HG03066 (cell line): ENCODE data around the gene SERPINA6.
"Not testable (repeated sequence)": the region's sequence is repeated elsewhere in the genome, so short reads cannot be mapped to it uniquely, and the experiment has no call there.

Experiments
- ATAC-seq: cut with Tn5 transposase; IDR thresholded peaks from one replicate; pipeline ENCODE4 v1.9.1; 2021; ENCODE audit warnings: low read depth; ENCODE audit not compliant: unreplicated experiment

Gene SERPINA6

DNA sequence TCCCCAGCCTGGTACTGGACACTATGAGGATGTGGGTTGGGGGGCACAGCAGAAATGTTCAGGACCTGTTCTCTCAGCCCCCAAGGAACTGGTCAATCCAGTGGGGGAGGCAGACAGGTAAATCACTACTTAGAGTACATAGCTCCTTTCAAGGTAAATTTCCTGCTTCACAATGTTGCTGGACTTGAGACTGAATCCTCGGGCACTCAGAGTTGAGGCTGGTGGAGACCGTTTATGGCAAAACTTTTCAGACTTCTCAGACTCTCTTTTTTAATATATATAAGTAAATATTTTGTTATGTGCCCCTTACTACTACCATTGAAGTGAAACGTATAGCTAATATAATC is 29.6 kb downstream of the SERPINA6 start:
- ATAC-seq: no peak

- ATAC-seq: no peak
These were observed 30.1 kb downstream of the SERPINA6 start, which contains the start of gene SERPINA10 for GRCh38 chr14:94292872-94293577. TSS of gene SERPINA10 (minus strand) at chr14:94293268. CDS start at chr14:94290593, 2,675 bp downstream.

- no peak for ATAC-seq
These were observed 30.6 kb downstream of the SERPINA6 start for GRCh38 chr14:94292526-94292871.

- no peak for ATAC-seq
These were observed 31.1 kb downstream of the SERPINA6 start for GRCh38 chr14:94291906-94292525.

GRCh38 chr14:94291159-94291905 is 31.8 kb downstream of the SERPINA6 start:
- ATAC-seq: no peak

DNA sequence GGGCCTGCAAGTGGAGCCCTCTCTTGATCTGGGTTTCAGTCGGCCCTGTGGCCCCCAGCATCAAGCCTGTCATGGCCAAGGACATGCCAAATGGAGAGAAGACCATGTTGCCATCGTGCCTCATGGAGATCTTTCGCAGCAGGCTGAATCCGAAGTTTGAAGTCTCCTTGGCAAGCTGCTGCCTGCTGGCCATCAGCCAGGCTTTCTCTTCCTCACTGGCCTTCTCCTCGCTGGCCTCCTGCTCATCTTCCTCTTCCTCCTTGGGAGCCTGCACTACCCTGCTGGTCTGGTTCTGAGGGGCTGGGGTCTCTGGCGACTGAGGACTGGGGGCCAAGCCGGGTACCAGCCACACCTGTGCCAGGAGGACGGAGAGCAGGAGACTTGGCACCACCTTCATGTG is 32.9 kb downstream of the SERPINA6 start:
- ATAC-seq: no peak

- no peak for ATAC-seq
These were observed 34.3 kb downstream of the SERPINA6 start for GRCh38 chr14:94288610-94289465.

GRCh38 chr14:94285158-94285557 is 38.0 kb downstream of the SERPINA6 start:
- no peak for ATAC-seq

- ATAC-seq: no peak
These were observed 38.9 kb downstream of the SERPINA6 start for GRCh38 chr14:94284221-94284620.

GRCh38 chr14:94282991-94283723 is 40.0 kb downstream of the SERPINA6 start:
- no peak for ATAC-seq

- no peak for ATAC-seq
These were observed 44.4 kb downstream of the SERPINA6 start for GRCh38 chr14:94278731-94279130.

GRCh38 chr14:94276898-94277561 is 46.1 kb downstream of the SERPINA6 start:
- ATAC-seq: not testable (repeated sequence)

- ATAC-seq: no peak
These were observed 54.0 kb downstream of the SERPINA6 start for GRCh38 chr14:94269156-94269555.

- not testable (repeated sequence) for ATAC-seq
These were observed 54.6 kb downstream of the SERPINA6 start for GRCh38 chr14:94268582-94268981.

DNA sequence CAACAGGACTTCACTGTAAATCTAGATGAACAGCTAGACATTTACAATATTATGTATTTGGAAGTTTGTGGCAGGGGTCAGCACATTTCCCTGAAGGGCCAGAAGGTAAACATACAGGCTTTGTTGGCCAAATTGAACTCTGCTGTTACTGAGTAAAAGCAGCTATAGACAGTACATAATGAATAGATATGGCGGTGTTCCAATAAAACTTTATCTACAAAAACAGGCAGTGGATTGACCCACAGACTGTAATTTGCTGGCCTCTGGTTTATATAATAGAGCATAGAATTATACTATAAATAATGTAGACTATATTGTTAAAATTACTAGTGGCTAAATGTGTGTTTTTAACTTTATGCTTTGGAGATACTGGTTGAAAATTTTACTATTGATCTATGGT is 55.8 kb downstream of the SERPINA6 start:
- no peak for ATAC-seq

DNA sequence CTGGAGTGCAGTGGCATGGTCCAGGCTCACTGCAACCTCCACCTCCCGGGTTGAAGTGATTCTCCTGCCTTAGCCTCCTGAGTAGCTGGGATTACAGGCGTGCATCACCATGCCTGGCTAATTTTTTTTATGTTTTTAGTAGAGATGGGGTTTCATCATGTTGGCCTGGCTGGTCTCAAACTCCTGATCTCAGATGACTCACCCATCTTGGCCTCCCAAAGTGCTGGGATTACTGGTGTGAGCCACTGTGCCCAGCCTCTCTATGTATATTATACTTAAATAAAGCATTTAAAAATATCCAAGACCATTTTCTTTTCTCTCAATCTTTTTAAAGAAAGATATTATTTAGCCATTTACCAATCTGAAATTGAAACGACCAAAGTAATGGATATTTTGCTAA is 58.9 kb downstream of the SERPINA6 start:
- not testable (repeated sequence) for ATAC-seq
